HG03442 (cell line): ENCODE results near the gene C1QTNF12.

Experiments used
- ATAC-seq: cut with Tn5 transposase; IDR thresholded peaks from one replicate; pipeline ENCODE4 v1.9.1; 2021; ENCODE audit warnings: mild to moderate bottlenecking, moderate library complexity; ENCODE audit not compliant: unreplicated experiment

The C1QTNF12 gene

DNA sequence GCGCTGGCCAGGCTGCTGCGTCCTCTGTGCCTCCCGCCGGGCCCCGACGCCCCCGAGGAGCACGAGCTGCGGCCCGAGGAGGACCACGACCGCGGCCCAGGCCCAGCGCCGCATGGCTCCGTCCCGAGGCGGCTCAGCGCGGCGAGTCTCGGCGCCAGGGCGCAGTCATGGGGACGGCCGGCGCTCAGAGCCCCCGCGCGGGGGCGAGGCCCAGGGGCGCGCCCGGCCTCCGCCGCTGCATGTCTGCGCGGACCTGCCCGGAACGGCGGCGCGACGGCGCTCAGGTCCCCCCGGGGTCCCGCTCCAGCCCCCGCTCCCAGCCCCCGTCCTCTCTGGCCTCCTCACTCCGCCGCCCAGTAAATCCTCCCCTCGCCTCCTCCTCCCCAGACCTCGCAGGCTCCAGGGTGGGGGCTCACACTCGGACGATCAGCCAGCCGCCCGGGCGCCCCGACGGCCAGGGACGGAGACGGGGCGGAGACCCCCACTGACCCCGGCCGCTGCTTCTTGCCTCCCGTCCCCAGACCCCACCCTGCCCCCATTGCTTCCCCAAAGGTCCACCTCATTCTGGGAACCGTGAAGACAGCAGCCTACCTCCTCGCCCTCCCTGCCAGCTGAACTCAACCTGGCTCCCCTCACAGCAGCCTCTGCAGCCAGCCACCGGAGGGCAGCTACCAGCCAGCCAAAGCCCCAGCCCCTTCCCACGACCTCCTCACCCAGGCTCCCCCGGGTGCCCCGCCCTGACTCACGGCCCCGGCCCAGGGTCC is at the start of gene C1QTNF12:
Gene C1QTNF12 (minus strand): TSS at position 146 of the 764 bp plus-strand sequence. CDS start 32 bp downstream, at position 114.
- ATAC-seq: no peak

- no peak for ATAC-seq
Measured at GRCh38 chr1:1295154-1295923, 48.8 kb upstream of the C1QTNF12 start.

DNA sequence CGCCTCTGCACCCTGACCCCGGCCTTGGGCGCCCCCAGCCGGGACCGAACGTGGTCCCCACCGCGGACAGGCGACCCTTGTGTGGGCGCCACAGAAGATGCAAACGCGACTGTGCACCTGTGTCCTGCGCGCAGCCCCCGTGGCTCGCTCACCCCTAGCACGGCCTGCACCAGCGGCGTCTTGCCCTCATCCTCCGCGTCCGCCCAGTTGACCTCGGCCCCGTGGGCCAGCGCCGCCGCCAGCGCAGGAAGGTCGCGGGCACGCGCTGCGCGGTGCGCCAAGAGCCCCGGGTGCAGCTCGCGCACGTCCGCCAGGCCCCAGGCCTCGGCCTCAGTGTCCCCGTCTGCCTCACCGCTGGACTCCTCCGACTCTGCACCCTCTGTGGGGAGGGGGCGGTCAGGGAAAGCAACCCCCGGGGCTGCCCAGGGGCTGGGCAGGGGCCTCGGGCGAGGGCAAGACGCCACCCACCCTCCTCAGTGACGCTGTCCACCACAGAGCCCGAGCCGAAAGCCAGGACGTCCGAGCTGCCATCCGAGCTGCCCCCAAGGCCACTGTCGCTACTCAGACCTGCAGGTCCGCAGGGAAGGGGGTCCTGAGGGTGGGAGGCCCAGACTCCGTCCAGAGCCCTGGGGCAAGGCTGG is 47.8 kb upstream of the C1QTNF12 start:
- ATAC-seq: no peak

GRCh38 chr1:1293263-1294249 is 47.0 kb upstream of the C1QTNF12 start:
- ATAC-seq: no peak

- ATAC-seq: no peak
Measured at GRCh38 chr1:1292851-1293250, 46.3 kb upstream of the C1QTNF12 start.

GRCh38 chr1:1292442-1292779 is 45.9 kb upstream of the C1QTNF12 start:
- no peak for ATAC-seq

GRCh38 chr1:1291548-1292441 is 45.3 kb upstream of the C1QTNF12 start:
- no peak for ATAC-seq

DNA sequence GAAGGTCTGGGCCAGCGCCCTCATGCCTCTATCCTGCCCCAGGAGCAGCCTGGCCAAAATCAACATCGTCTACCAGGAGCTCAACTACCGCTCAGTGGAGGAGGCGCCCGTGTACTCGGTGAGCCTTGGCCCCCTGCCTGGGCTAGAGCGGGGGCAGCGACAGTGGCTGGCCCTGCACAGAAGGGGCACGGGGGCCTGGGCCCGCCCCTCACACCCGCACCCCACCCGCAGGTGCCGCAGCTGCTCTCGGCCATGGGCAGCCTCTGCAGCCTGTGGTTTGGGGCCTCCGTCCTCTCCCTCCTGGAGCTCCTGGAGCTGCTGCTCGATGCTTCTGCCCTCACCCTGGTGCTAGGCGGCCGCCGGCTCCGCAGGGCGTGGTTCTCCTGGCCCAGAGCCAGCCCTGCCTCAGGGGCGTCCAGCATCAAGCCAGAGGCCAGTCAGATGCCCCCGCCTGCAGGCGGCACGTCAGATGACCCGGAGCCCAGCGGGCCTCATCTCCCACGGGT is 44.6 kb upstream of the C1QTNF12 start:
- ATAC-seq: no peak

- no peak for ATAC-seq
Measured at GRCh38 chr1:1290238-1290731, 43.8 kb upstream of the C1QTNF12 start.

- ATAC-seq: no peak
Measured at GRCh38 chr1:1287288-1288110, 41.0 kb upstream of the C1QTNF12 start.

DNA sequence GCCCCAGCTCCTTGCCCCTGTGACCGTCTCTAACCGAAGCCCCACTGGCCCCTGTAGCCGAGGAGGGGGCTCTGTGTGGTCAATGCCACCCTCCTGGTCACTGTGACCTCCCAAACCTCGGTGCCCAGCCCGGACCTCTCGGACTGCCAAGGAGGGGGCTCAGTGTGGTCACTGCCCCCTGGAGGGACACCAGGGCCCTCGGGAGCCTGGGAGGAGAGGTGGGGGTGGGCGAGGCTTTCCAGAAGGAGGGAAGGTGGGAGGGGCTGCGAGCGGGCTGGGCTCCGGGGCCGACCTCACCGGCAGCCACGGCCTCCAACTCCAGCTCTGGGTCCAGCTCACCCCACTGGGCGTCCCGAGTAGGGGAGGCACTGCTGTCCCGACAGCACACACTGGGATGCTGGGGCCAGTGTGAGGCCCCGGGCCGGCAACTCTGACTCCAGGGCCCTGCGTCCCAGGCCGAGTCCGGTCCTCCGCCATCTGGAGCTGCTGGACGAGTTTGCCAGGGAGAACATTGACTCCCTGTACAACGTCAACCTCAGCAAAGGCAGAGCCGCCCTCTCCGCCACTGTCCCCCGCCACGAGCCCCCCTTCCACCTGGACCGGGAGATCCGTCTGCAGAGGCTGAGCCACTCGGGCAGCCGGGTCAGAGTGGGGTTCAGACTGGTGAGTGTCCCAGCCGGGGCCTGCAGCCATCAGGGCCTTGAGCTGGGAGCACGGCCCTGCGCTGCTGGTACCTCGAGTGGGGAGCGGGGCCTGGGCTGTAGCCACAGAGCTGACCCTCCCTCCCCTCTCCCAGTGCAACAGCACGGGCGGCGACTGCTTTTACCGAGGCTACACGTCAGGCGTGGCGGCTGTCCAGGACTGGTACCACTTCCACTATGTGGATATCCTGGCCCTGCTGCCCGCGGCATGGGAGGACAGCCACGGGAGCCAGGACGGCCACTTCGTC is 40.1 kb upstream of the C1QTNF12 start:
- ATAC-seq: no peak

- ATAC-seq: no peak
Measured at GRCh38 chr1:1285611-1286311, 39.2 kb upstream of the C1QTNF12 start.

DNA sequence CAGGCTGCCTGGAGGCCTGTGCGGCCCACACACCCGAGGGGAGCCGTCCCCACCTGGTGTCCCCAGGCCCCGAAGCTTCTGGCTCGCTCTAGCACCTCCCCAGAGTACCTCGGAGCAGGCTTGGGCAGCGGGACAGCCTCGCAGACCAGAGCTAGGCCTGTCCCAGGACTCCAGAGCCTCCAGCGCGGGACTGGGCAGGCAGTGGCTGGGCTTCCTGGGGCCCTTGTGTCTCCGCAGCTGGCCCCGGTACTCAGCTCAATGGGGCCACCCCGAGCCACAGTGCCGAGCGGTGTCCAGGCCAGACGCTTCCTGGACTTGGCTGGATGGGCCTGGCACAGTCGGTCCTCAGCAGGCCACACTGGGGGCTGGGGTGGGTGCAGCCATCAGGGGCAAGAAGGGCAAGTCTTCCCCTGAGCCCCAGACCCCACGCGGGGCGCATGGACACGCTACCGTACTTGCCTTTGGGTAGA is 38.6 kb upstream of the C1QTNF12 start:
- no peak for ATAC-seq

DNA sequence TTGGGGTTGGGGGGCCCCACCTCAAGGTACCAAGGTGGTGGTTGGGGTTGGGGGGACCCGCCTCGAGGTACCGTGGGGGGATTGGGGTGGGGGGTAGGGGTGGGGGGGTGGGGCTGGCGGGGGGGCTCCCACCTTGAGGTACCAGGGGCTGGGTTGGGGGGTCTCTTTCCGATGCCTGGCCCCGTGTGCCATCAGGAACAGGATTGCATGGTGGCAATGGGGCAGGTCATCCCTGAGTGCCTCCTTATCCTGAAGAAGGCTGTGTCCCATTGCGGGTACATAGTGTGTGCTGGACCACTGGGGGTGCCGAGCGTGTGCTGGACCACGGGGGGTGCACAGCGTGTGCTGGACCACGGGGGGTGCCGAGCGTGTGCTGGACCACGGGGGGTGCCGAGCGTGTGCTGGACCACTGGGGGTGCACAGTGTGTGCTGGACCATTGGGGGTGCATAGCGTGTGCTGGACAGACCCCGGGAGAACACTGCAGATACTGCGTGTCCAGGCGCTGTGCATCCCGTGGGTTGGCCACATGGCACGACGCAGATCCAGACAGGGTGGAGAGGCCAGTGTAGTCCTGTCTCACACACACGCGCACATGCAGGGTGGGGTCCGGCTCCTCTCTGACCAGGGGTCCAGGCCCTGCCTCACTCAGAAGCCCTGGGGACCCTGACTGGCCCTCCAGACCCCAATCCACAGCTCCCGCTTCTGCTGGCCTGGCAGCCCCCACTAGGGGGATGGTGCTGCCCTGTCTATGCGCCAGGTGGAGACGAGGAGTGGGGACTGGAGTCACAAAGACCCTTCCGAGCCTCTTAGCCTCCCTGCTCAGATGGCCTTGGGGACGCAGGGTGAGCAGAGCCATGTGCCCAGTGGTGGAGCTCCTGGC is 37.9 kb upstream of the C1QTNF12 start:
- ATAC-seq: no peak

GRCh38 chr1:1283821-1284220 is 37.3 kb upstream of the C1QTNF12 start:
- ATAC-seq: no peak

DNA sequence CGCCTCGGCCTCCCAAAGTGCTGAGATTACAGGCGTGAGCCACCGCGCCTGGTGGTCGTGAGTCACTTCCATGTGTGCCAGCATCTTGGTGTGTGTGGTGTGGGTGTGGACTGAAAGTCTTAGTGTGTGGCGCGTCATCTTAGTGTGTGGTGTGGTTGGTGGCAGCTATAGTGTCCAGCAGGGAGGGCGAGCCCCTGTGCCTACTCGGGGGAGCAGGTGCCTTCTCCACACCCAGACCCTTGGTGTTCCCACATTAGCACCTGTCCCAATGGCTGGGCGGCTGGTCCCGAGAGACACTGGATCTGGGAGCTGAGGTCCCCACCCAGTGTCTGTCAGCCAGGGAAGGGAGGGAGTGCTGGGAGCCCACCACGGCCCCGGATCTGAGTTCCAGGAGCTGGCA is 36.5 kb upstream of the C1QTNF12 start:
- ATAC-seq: no peak
